HepG2 (cell line): Measurements from ENCODE around the gene LRRN4CL. TPM values are rescaled to one million over a fixed set of nuclear protein-coding genes. Genes with fewer than 3 reads are reported as not detected.

ENCODE experiments used
- ETV6 ChIP-seq: sonication (generic); formaldehyde crosslinking; conservative IDR thresholded peaks from 2 replicates; pipeline ENCODE4 v1.4.0; 2020; ENCODE audit warnings: missing genetic modification reagents
- IKZF5 ChIP-seq: IDR thresholded peaks from 2 replicates; pipeline ENCODE4 v1.6.1; 2018; ENCODE audit warnings: missing genetic modification reagents, mild to moderate bottlenecking, missing compliant biosample characterization
- SOX6 ChIP-seq, 2 experiments: fragments of 450-650 bp in 1 of 2; sonication (generic) in 1 of 2; formaldehyde crosslinking in 1 of 2; IDR thresholded peaks; 2 replicates each; pipeline versions ENCODE4 v1.4.0 to v1.6.1; 2017 to 2020; ENCODE audit warnings: antibody characterized with exemption in 1 of 2, mild to moderate bottlenecking in 1 of 2, missing genetic modification reagents in 1 of 2
- TRAFD1 ChIP-seq: sonication (generic); formaldehyde crosslinking; IDR thresholded peaks from 2 replicates; pipeline ENCODE4 v1.5.1; 2020; ENCODE audit warnings: missing genetic modification reagents, mild to moderate bottlenecking, borderline replicate concordance
- ZBTB37 ChIP-seq: sonication (generic); formaldehyde crosslinking; IDR thresholded peaks from 2 replicates; pipeline ENCODE4 v1.4.0; 2020; ENCODE audit warnings: mild to moderate bottlenecking, missing genetic modification reagents
- ZNF225 ChIP-seq: sonication (generic); formaldehyde crosslinking; IDR thresholded peaks from 2 replicates; pipeline ENCODE4 v1.4.0; 2020; ENCODE audit warnings: mild to moderate bottlenecking, missing genetic modification reagents
- ZNF318 ChIP-seq: sonication (generic); formaldehyde crosslinking; IDR thresholded peaks from 2 replicates; pipeline ENCODE4 v1.4.0; 2020; ENCODE audit warnings: mild to moderate bottlenecking, missing genetic modification reagents
- polyA plus RNA-seq, 8 experiments: library from polyadenylated mRNA; depleted of rRNA in 3 of 8; stranded (reverse) in 7 of 8; unstranded in 1 of 8; fragments of >200 nt; fragmentation: Illumina TruSeq in 4 of 8; extraction: Trizol in 4 of 8; gene quantifications; 2 replicates each; pipeline versions ENCODE4 v1.2.1 to v1.2.3, GENCODE V29; 2011 to 2016; ENCODE audit warnings: low read depth in 4 of 8, missing spikeins in 1 of 8, mixed read lengths in 1 of 8; ENCODE audit not compliant: insufficient read depth in 1 of 8
- total RNA-seq, 5 experiments: library from RNA; depleted of rRNA; stranded (reverse); fragments of >200 nt; fragmentation: Illumina TruSeq; extraction: Trizol; gene quantifications; 2 replicates each; pipeline ENCODE4 v1.2.3, GENCODE V29; 2016; ENCODE audit warnings: low read depth in 1 of 5
- TF ChIP-seq, protein P1 (sequence below): sonication (generic); formaldehyde crosslinking; IDR thresholded peaks from 2 replicates; pipeline ENCODE4 v1.5.1; 2020; ENCODE audit warnings: mild to moderate bottlenecking, missing genetic modification reagents, borderline replicate concordance

LRRN4CL gene
- total and polyA plus RNA-seq, 2 of the 13 experiments (the other 11 are each of a cell fraction or from before 2014, with no cell fraction given), result 0.11 TPM; not detected in 1

DNA sequence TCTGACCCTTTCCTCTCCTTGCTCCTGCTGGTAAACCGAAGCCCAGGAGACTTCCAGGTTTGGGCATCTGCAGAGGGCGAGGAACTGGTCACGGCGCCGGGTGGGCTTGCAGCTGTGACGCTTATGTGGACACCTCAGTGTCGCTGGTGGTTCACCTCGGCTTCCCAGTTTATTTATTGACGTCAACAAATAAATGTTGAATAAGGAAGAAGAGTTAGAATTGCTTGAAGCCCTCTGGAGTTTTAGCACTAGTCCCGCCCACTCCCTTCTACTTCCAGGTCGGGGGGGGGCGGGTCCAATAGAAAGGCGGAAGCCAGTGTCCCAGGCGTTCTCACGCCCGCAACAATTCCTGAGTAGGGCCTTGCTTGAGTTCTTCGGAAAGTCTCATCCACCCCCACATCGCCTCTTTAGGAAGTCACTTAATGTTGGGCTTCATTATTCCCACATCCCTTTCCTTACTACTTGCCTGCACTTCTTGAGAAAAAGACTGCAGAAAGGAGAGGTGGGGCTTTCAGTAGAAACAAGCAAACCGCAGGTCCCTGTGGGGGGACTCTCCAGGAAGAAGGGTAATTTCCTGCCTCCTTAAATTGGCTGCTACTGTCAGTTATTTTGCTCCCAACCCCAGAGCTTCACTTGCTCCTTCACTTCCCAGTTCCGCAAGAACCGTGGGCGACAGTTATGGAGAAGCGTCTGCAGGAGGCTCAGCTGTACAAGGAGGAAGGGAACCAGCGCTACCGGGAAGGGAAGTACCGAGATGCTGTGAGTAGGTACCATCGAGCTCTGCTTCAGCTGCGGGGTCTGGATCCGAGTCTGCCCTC, 39.0 kb upstream of the LRRN4CL start, which contains the start of gene TTC9C (continued):
- no peak for TF ChIP-seq ZNF318 (CRISPR knock-in tag)
- no peak for TF ChIP-seq IKZF5 (CRISPR knock-in tag)
- TF ChIP-seq ZNF225 (CRISPR knock-in tag), result no peak; the same call in 1 of the 2 replicates
- TF ChIP-seq TRAFD1, result no peak
- TF ChIP-seq SOX6 (IDR thresholded peaks at IDR 0.05), result no peak
- TF ChIP-seq SOX6 (CRISPR knock-in tag; IDR thresholded peaks at IDR 0.05), result peak; percentile 37; the same call in 1 of the 2 replicates
- TF ChIP-seq, protein P1, sequence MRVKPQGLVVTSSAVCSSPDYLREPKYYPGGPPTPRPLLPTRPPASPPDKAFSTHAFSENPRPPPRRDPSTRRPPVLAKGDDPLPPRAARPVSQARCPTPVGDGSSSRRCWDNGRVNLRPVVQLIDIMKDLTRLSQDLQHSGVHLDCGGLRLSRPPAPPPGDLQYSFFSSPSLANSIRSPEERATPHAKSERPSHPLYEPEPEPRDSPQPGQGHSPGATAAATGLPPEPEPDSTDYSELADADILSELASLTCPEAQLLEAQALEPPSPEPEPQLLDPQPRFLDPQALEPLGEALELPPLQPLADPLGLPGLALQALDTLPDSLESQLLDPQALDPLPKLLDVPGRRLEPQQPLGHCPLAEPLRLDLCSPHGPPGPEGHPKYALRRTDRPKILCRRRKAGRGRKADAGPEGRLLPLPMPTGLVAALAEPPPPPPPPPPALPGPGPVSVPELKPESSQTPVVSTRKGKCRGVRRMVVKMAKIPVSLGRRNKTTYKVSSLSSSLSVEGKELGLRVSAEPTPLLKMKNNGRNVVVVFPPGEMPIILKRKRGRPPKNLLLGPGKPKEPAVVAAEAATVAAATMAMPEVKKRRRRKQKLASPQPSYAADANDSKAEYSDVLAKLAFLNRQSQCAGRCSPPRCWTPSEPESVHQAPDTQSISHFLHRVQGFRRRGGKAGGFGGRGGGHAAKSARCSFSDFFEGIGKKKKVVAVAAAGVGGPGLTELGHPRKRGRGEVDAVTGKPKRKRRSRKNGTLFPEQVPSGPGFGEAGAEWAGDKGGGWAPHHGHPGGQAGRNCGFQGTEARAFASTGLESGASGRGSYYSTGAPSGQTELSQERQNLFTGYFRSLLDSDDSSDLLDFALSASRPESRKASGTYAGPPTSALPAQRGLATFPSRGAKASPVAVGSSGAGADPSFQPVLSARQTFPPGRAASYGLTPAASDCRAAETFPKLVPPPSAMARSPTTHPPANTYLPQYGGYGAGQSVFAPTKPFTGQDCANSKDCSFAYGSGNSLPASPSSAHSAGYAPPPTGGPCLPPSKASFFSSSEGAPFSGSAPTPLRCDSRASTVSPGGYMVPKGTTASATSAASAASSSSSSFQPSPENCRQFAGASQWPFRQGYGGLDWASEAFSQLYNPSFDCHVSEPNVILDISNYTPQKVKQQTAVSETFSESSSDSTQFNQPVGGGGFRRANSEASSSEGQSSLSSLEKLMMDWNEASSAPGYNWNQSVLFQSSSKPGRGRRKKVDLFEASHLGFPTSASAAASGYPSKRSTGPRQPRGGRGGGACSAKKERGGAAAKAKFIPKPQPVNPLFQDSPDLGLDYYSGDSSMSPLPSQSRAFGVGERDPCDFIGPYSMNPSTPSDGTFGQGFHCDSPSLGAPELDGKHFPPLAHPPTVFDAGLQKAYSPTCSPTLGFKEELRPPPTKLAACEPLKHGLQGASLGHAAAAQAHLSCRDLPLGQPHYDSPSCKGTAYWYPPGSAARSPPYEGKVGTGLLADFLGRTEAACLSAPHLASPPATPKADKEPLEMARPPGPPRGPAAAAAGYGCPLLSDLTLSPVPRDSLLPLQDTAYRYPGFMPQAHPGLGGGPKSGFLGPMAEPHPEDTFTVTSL (CRISPR knock-in tag), result 0 out of 2 replicates have a peak, but pooled peaks have one; percentile 55
- no peak for TF ChIP-seq ZBTB37 (CRISPR knock-in tag)
- no peak for TF ChIP-seq ETV6
